Breast epithelium (tissue), 3 donors: Measurements from ENCODE around the gene CSH1.

Source experiments
- CTCF ChIP-seq, 3 donors: fragments of 450-650 bp; IDR thresholded peaks; one replicate each; pipeline ENCODE4 v1.5.1; 2016 to 2017; ENCODE audit warnings: antibody characterized with exemption in 3 of 3, mild to moderate bottlenecking in 3 of 3, moderate library complexity in 3 of 3
- POLR2A ChIP-seq: fragments of 450-650 bp; IDR thresholded peaks from one replicate; pipeline ENCODE4 v1.6.1; 2016; ENCODE audit warnings: antibody characterized with exemption, mild to moderate bottlenecking, moderate library complexity

GRCh38 chr17:63926164-63926563, 29.8 kb upstream of the CSH1 start:
- no peak for TF ChIP-seq POLR2A
- no peak for TF ChIP-seq CTCF (IDR thresholded peaks at IDR 0.05)
